Measurements from ENCODE around the gene RBM10. TPM values are rescaled to one million over a fixed set of nuclear protein-coding genes. Genes with fewer than 3 reads are reported as not detected.

The RBM10 gene
- total and polyA plus RNA-seq, 9 of the 15 experiments (the other 6 are each of a cell fraction or from before 2014, with no cell fraction given), result 1.1 to 61.7 (median 31.5) TPM

GRCh38 chrX:47178337-47178736 is 33.3 kb downstream of the RBM10 start:
- in situ Hi-C loops (cut with MboI), result no loop called here
- intact Hi-C loops (cut with micrococcal nuclease), result no loop called here
- Histone ChIP-seq H3K36me3 (ENCODE audit: control insufficient read depth, insufficient read depth, low read length) (peaks cover 83% of the 10 kb centered on the region; the same call in 2 of the 3 replicates), H3K9ac (ENCODE audit: insufficient read depth in 1 of 2, low read depth in 2 of 2, low read length in 2 of 2) (no peak overlapping the region), H3K27me3 (ENCODE audit: control insufficient read depth in 2 of 2, insufficient read depth in 2 of 2, low read length in 2 of 2) (no peaks in the 10 kb centered on the region), H3K9me1 (ENCODE audit: control insufficient read depth, insufficient read depth, low read length) (no peaks in the 10 kb centered on the region), H3K27ac (ENCODE audit: extremely low read depth, low read depth, low read length) (no peak overlapping the region), H3K4me3 (no peak overlapping the region), H3K4me1 (replicated peaks in 1 of 2; ENCODE audit: control insufficient read depth in 2 of 2, insufficient read depth in 2 of 2, low read length in 2 of 2) (no peaks in the 10 kb centered on the region), H3K79me2 (ENCODE audit: control insufficient read depth, insufficient read depth, low read length) (no peaks in the 10 kb centered on the region), H2AFZ (ENCODE audit: low read depth, low read length) (no peak overlapping the region), H4K20me1 (replicated peaks; ENCODE audit: control insufficient read depth, insufficient read depth, low read length) (peaks cover 4% of the 10 kb centered on the region; the same call in 1 of the 2 replicates), H3K4me2 (ENCODE audit: insufficient read depth, low read length) (no peak overlapping the region), H3K9me3 (replicated peaks; ENCODE audit: control insufficient read depth, insufficient read depth, low read depth, low read length) (no peaks in the 10 kb centered on the region)
- ChIA-PET CTCF (ENCODE audit: low intra/inter-chr PET ratio) (no interaction called here), POLR2A (no interaction called here)
- ATAC-seq (no peak), FAIRE-seq (no peak), DNase-seq (ENCODE audit: extremely low read depth in 1 of 4, low spot score in 3 of 4) (no peak)
- BruUV-seq (replicated peaks), result no TSS peak
- TF ChIP-seq NFE2L1 (tag; IDR thresholded peaks at IDR 0.05; ENCODE audit: borderline replicate concordance, low read depth), result no peak
- no peak for TF ChIP-seq PML (IDR thresholded peaks at IDR 0.05; ENCODE audit: low read length)
- no peak for TF ChIP-seq KLF6 (CRISPR knock-in tag; IDR thresholded peaks at IDR 0.05; ENCODE audit: borderline replicate concordance)
- no peak for TF ChIP-seq ERF (CRISPR knock-in tag; IDR thresholded peaks at IDR 0.05)
- TF ChIP-seq FOXJ2 (tag; IDR thresholded peaks at IDR 0.05), result no peak
- TF ChIP-seq GTF2B (IDR thresholded peaks at IDR 0.05; ENCODE audit: extremely low read depth, insufficient read length), result no peak
- no peak for TF ChIP-seq SP2 (IDR thresholded peaks at IDR 0.05; ENCODE audit: extremely low read depth, low read depth, low read length, poor library complexity, severe bottlenecking)
- no peak for TF ChIP-seq IRF9 (tag; IDR thresholded peaks at IDR 0.05)
- no peak for TF ChIP-seq ZBTB9 (CRISPR knock-in tag; IDR thresholded peaks at IDR 0.05)
- no peak for TF ChIP-seq ZNF785 (CRISPR knock-in tag; IDR thresholded peaks at IDR 0.05)
- no peak for TF ChIP-seq ZNF280B (CRISPR knock-in tag; IDR thresholded peaks at IDR 0.05)
- no peak for TF ChIP-seq NR4A1 (CRISPR knock-in tag; IDR thresholded peaks at IDR 0.05)
- no peak for TF ChIP-seq NR4A1 (tag; IDR thresholded peaks at IDR 0.05)
- no peak for TF ChIP-seq ESRRA (IDR thresholded peaks at IDR 0.05; ENCODE audit: borderline replicate concordance, low read depth)
- no peak for TF ChIP-seq RFX7 (CRISPR knock-in tag; IDR thresholded peaks at IDR 0.05)
- no peak for TF ChIP-seq SP1 (CRISPR knock-in tag; IDR thresholded peaks at IDR 0.05)
- TF ChIP-seq MLX (CRISPR knock-in tag; conservative IDR thresholded peaks at IDR 0.05), result no peak
- no peak for TF ChIP-seq RFX1 (IDR thresholded peaks at IDR 0.05)
- WGBS (ENCODE audit: insufficient coverage, low coverage, missing lambda C conversion rate), result 95% methylated on average over 3 of the region's 5 CpGs
